Activated T-cell treated with anti-CD3 and anti-CD28 coated beads, Interleukin-2, amount 50 U/mL, for 48 hours (primary cell): ENCODE measurements around the gene C18orf32.
"Not testable (repeated sequence)": the region's sequence is repeated elsewhere in the genome, so short reads cannot be mapped to it uniquely, and the experiment has no call there.

Experiments
- DNase-seq, 2 experiments: peaks; one replicate each; pipeline ENCODE4 v3.0.0-alpha.2; 2020

The C18orf32 gene

DNA sequence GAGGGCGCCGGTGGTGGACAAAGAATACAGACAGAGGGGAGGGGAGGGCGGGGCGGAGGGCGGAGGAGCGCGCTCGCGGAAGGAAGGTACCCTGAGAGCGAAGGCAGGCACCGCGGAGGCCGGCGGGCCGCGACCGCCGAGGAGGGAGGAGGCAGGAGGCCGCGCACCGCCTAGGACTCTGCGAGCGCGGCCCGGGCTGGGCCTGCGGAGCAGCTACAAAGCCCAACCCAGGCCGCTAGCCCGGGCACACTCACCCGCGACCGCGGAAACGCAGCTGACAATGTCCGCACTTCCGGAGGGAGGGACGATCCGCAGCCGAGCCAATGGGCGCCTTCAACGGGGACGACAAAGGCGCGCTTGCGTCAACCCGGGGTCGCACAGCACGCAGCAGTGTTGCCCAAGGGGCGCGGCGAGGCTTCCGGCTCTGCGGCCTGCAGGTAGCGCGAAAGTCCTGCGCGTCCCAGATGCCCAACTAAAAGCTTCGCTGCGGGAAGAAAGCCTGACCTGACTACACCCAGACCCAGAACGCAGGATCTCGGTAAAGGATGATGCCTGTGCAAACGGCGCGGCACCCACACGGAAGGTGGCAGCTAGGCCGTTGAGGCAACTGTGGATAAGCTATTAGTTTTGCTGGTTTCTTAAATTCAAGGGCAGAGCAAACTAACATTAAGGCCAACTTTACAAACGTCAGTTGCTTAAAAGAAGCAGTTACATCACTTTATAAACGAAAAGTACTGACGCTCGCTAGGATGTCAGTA is at the start of gene C18orf32:
TSS of gene C18orf32 (minus strand) at position 282 of the 758 bp plus-strand sequence. CDS start 3,486 bp downstream, outside the sequence.
- peak; percentile 97 for DNase-seq

DNA sequence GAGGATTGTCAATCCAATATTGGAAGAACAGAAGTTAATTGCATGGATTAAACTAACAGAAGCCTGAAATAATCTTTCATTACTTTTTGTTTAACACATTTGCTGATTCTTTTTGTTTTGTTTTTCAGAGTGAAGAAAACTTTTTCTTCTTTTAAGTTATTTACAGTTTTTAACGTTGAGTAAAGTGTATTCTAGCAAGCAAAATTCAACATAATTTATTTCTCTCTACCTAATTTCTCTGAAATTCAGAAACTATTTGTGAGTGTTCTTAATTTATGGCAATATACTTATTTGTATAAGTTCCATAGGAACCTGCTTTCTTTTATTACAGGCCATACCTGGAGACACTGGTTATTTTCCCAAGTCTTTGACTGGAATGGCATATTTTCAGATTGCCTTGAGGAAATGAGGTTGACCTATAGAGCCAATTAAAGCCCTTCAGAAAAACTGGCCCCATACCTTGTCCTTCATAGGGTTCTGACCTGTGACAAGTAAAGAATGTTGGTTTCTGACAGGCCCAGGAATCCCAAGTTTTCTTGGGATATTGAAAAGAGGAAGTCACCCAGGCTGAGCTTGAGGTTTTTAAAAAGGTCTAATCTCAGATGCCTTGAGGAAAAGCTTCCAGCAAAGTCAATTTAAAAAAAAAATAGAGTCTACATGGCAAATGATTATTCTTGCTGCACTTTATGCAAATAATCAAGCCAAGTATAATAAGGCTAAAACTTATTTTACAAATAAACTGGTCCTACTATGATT is 48.0 kb upstream of the C18orf32 start:
- DNase-seq: no peak

DNA sequence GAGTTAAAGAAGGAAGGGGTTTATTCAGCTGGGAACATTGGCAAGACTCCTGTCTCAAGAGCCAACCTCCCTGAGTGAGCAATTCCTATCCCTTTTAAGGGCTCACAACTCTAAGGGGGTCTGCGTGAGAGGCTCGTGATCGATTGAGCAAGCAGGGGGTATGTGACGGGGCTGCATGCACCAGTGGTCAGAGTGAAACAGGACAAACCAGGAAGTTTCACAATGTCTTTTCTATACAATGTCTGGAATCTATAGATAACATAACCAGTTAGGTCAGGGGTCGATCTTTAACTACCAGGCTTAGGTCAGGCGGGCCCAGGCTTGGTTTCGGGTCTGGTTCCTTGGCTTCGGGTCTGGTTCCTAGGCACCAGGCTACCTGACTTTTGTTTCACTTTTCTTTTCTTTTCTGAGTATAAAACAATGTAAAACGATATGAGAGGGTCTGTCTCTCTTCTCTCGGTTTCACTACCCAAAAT is 44.7 kb upstream of the C18orf32 start:
- DNase-seq: no peak

DNA sequence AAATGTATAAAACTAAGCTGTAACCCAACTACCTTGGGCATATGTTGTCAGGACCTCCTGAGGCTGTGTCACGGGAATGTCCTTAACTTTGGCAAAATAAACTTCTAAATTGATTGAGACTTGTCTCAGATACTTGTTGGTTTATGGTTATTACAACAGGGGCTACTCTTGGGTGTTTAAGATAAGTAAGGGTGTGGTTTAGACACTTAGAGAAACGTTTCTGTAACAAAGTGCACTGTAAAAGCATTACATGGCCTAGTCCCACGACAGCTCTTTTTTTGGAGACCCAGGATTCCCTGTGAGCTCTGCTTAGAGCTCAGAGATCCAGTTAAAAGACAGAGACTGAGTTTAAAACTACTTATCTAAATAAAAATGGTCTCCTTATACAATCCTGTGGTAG is 42.6 kb upstream of the C18orf32 start:
- no peak for DNase-seq

DNA sequence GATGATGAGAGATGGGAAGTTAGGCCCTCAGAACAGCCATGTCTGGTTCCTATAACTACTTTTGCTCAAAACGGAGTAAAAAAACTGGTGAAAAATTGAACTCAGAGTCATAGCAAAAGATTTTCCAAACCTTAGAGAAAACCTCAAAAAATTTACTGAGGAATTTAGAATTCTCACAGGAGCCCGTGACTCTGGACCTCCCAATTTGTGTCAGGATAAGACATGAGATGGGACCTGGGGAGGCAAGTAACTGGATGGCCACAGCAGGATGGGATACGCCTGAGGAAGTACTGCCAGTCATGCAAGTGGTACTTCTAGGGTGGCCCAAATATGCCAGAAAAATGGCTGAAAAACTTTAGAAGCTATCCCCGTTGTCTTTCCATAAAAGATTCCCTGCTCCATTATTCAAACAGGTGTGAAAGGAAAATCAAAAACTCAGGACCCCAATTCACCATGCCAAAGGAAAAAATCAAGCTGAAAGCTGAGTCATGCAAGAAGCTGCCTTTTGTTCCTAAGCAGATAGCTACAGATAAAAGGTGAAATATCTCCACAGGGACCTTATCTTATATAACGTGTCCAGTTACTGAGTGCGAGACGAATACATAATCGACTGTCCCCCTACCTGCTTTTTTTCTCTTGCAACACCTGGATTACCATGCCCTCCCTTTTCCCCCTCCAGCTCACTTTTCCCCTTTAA is 40.7 kb upstream of the C18orf32 start:
- DNase-seq: no peak

DNA sequence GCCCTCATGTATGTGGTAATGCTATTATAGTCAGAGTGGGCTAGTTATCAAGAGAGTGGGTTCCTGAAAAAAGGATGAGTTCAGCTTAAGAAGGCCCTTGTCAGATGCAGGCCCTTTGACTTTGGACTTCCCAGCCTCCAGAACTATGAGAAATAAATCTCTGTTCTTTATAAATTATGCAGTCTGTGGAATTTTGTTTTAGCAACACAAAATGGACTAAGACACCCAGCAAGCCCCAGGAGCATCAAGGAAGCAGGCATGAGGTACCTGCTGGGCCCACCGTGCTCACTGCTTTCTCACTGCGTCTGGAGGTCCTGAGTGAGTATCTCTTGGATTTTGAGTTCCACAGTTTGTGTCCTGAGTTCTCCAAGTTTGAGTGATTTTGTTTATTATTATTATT is 38.9 kb upstream of the C18orf32 start:
- no peak for DNase-seq

DNA sequence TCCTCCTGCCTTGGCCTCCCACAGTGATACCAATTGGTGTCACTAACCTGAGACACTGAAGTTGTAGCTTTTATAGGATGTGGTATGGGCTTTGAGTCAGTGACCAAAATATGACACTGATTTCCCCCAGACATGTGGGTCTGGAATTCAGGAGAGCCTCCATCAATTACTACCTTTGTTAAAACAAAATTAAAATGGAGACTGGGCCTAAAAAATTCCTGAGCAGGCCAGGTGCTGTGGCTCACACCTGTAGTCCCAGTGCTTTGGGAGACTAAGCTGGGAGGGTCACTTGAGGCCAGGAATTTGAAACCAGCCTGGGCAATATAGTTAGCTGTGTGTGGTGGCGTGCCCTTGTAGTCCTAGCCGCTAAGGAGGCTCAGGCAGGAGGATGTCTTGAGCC is 37.9 kb upstream of the C18orf32 start:
- no peak for DNase-seq

DNA sequence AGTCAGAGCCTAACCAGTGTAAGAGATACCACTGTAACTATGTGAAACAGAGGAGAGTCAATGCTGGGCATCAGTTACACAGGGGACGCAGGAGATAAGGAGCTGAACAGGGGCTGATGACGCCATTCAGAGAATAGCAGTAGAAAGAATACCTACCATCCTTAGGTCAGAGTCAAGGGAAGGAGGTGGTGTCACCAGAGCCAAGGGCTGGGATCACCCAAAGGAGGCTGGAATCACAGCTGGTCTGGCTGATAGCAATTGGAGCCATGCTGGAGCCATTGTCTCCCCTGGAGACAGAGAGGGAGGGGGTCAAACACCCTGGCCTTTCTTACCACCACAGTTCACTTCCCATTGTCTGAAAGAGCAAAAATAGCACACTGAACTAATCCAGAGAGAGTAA is 37.3 kb upstream of the C18orf32 start:
- no peak for DNase-seq

DNA sequence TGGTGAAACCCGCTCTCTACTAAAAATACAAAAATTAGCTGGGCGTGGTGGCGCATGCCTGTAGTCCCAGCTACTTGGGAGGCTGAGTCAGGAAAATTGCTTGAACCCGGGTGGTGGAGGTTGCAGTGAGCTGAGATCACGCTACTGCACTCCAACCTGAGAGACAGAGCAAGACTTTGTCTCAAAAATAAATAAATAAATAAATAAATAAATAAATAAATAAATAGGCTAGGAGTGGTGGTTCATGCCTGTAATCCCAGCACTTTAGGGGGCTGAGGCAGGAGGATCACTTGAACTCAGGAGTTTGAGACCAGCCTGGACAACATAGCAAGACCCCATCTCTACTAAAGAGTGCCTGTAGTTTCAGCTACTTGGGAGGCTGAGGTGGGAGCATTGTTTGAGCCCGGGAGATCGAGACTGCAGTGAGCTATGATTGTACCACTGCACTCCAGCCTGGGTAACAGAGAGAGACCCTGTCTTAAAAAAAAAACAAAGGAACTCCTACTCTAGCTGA is 36.6 kb upstream of the C18orf32 start:
- not testable (repeated sequence) for DNase-seq

DNA sequence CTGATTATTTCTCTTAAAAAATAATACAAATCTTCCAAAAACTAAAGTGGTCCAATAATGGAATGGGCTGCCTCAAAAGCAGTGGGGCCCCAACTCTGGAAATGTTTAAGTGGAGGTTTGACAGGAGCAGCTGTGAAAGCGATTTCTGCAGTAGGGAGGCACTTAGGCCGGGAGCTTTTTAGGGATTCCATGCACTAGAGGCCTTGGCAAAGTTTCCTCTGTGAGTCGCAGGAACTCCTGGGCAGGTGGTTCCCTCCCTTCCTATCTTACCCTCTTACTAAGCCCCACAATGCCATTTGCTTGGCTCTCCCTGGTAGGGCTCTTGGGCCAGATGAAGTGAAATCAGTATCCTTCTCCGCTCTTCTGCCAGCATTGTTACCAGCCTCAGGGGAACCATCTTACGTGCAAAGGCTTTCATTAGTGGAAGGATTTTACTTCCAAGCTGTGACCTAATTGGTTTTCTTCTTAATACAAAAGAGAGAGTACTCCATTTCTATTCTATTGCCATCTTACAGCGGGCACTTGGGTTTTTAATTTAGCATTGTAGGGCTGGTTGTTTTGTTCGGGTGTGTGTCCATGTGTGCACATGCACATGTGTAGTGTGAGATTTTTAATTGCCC is 34.3 kb upstream of the C18orf32 start:
- no peak for DNase-seq

DNA sequence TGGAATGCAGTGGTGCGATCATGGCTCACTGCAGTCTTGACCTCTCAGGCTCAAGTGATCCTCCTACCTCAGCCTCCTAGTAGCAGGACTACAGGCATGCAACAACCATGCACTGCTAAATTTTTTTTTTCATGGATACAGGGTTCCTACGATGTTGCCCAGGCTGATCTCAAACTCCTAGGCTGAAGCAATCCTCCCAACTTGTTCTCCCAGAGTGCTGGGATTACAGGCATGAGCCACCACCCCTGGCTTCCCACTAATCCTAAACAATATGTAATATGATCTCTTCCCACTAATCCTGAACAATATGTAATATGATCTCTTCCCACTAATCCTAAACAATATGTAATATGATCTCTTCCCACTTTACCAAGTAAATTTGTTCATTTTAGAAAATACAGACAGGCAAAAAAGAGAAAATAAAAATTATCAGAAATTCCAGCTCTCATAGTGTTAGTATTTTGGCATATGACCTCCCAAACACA is 33.7 kb upstream of the C18orf32 start:
- DNase-seq: no peak

DNA sequence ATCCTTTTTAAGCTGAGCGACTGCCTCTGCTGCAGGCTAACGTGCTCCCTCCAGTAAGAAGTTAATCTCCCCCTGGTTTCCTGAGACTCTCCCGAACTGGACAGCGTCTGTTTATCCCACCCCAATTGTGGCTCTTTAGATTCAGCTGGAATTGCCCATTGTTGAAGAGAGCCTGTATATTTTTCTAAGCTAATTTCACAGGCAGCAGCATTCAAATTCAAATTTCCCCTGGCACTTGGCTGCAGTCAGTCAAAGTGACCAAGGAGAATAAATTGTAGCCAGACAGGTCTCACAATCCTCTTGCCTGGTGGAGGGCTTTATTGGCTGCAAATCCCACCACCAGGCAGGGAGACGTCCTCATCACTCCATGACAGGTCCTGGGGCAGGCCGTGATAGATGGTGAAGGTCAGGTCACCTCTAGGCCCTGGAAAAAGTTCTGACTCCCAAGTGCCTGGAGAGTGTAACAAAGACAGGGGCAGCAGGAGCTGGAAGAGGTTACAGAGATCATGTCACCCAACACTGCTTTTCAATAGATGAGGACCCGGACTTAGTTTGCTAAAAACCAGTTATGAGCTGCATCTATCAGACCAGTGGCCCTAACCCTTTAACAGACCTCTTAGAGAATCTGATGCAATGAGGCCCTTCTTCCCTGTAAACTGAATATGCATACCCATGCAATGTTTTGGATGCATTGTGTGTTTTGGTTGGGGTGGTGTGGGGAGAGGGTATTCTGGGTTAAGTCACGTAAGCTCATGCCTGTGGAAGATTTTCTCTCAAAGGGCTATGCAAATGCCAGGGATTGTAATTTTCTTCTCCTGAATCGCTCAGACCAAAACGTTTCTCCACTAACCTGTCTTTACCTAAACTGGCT is 32.3 kb upstream of the C18orf32 start:
- DNase-seq: no peak

DNA sequence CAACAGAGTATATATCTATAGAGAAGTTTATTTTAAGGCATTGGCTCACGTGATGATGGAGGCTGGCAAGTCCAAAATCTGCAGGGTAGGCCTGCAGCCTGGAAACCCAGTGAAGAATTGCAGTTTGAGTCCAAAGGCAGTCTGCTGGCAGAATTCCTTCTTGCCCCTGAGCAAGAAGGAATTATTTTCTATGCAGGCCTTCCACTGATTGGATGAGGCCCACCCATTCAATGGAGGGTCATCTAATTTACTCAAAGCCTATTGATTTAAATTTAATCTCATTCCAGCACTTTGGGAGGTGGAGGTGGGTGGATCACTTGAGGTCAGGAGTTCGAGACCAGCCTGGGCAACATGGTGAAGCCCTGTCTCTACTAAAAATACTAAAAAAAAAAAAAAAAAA is 30.4 kb upstream of the C18orf32 start:
- DNase-seq: no peak

DNA sequence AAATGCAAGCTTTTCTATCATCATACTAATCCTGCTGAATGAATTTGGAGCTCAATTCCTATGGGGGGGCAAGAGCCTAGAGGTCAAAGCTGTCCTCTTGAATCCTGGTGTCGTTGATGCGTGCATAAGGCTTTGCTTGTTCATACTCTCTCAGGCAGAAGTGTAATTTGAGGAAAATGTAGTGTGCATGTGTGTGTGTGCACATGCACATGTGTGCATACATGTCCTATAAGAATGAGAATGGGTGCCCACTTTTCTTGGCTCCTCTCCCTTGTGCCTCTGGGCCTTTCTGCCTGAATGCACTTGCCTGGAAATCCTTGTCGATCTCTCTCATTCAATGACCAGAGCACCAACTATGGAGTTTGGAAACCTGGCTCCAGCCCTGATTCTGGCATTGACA is 28.5 kb upstream of the C18orf32 start:
- no peak for DNase-seq

DNA sequence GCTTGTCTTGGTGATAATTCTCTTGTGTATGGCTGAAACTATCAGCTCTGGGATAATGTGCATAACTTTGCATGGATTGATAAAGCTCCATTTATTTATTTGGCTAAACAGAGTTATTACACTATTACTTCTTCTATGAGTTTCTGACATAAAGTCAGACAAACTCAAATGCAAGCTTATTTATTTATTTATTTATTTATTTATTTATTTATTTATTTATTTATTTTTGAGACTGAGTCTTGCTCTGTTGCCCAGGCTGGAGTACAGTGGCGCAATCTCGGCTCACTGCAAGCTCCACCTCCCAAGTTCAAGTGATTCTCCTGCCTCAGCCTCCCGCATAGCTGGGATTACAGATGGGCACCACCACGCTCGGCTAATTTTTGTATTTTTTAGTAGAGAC is 28.0 kb upstream of the C18orf32 start:
- DNase-seq: not testable (repeated sequence)

DNA sequence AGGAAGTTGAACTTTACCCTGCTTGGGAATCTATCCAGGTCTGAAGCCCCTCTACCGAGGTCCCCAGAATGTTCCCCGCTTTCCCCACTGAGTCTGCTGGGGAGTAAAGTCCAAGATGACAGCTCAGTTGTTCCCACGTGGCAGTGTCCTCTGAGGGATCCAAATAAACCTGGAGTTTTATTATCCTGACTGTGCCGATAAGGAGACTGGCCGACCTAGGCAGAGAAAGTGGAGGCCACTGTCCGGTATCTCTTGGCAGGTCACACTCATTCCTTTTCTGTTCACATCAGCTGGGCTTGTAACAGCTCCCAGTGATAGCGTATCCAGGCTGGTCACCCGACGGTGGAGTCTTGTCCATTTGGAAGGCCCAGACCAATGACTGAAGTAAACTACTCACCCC is 27.5 kb upstream of the C18orf32 start:
- no peak for DNase-seq

DNA sequence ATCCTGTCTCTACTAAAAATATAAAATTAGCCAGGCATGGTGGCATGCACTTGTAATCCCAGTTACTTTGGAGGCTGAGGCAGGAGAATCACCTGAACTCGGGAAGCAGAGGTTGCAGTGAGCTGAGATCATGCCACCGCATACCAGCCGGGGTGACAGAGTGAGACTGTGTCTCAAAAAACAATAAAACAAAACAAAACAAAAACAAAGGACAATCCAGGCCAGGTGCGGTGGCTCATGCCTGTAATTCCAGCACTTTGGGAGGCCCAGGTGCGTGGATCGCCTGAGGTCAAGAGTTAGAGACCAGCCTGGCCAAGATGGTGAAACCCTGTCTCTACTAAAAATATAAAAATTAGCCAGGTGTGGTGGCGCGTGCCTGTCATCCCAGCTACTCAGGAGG is 25.8 kb upstream of the C18orf32 start:
- not testable (repeated sequence) for DNase-seq

DNA sequence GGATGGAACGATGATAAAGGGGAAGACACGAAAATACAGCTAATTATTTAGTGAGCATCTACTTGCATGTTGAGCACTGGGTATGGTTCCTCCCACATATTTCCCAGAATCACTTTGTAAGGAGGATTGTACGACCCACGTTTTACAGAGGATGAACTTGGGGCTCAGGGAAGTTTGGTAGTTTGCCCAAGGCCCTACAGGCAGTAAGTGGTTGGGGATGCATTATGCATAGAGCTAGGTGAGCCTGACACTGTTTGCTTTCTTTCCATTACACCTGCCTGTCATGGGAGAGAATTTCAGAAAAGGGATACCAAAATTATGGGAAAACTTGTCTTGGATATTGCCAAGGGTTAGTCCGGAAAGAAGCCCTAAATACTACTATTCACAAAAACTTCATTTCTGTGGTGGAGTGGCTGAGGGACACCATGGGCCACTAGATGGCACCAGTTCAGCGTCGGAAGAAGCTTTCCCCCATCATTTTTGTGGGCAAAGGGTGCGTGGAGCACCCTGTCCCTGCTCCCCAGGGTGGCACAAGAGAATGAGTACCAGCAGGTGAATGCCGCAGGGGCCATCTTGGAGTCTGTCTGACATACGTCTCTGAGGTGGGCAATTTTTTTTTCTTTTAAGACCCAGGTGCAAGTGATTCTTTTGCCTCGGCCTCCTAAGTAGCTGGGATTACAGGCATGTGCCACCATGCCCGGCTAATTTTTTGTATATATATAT is 23.5 kb upstream of the C18orf32 start:
- DNase-seq: peak; percentile 64 to 66

DNA sequence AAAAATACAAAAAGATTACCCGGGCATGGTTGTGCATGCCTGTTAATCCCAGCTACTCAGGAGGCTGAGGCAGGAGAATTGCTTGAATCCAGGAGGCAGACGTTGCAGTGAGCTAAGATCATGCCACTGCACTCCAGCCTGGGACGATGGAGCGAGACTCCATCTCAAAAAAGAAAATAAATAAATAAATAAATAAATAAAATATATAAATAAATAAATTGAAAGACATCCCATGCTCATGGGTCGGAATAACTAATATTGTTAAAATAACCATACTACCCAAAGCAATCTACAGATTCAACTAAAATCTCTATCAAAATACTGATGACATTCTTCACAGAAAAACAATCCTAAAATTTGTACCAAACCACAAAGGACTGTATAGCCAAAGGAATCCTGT is 19.4 kb upstream of the C18orf32 start:
- not testable (repeated sequence) for DNase-seq

DNA sequence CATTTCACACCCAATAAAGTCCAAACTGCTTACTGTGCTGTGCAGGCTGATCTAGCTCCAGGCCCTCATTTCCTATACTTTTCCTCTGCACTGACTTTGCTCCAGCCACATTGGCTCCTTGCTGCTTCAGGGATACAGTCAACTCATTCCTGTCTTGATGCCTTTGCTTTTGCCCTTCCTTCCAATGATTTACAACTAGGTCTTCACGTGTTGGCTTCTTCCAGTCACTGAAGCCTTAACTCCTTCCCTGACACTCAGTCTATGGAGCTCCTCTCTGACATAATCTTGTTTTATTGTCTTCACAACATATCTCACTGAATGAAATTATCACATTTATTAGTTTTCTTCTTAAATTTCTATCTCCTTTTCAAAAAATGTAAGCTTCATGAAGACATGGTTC is 16.9 kb upstream of the C18orf32 start:
- no peak for DNase-seq
